BLaER1 (cell line): ENCODE data around the gene FOXO6.

Source experiments
- H3K27ac ChIP-seq: shearing (Covaris generic); formaldehyde crosslinking; 2 replicates; pipeline ENCODE4 v1.8.1; 2022
- H3K27me3 ChIP-seq: shearing (Covaris generic); formaldehyde crosslinking; 2 replicates; pipeline ENCODE4 v1.8.1; 2022
- H3K36me3 ChIP-seq: shearing (Covaris generic); formaldehyde crosslinking; 2 replicates; pipeline ENCODE4 v1.8.1; 2022
- H3K4me1 ChIP-seq: shearing (Covaris generic); formaldehyde crosslinking; 2 replicates; pipeline ENCODE4 v1.8.1; 2022
- H3K4me2 ChIP-seq: shearing (Covaris generic); formaldehyde crosslinking; 2 replicates; pipeline ENCODE4 v1.8.1; 2022
- H3K4me3 ChIP-seq: shearing (Covaris generic); formaldehyde crosslinking; 2 replicates; pipeline ENCODE4 v1.8.1; 2022
- H3K9ac ChIP-seq: shearing (Covaris generic); formaldehyde crosslinking; 2 replicates; pipeline ENCODE4 v1.8.1; 2022
- H3K9me3 ChIP-seq: shearing (Covaris generic); formaldehyde crosslinking; 2 replicates; pipeline ENCODE4 v1.8.1; 2022
- H4K20me1 ChIP-seq: shearing (Covaris generic); formaldehyde crosslinking; 2 replicates; pipeline ENCODE4 v1.8.1; 2022
- Cebpa-rat ChIP-seq: shearing (Covaris generic); IDR thresholded peaks from 2 replicates; pipeline ENCODE4 v1.8.1; 2022

Gene FOXO6

GRCh38 chr1:41389009-41389408 lies 27.8 kb downstream of the FOXO6 start:
- Histone ChIP-seq H3K4me1 (peaks cover 56% of the 10 kb centered on the region), H3K36me3 (no peaks in the 10 kb centered on the region), H3K27me3 (peaks cover 36% of the 10 kb centered on the region), H3K4me3 (no peak overlapping the region), H3K9me3 (no peaks in the 10 kb centered on the region), H4K20me1 (peaks cover 23% of the 10 kb centered on the region), H3K4me2 (no peak overlapping the region), H3K9ac (no peak overlapping the region), H3K27ac (no peak overlapping the region)
- TF ChIP-seq Cebpa-rat, result no peak

- Histone ChIP-seq H3K4me3 (no peak overlapping the region), H3K27ac (no peak overlapping the region), H3K36me3 (no peaks in the 10 kb centered on the region), H3K4me1 (peaks cover 66% of the 10 kb centered on the region), H3K9ac (no peak overlapping the region), H3K4me2 (no peak overlapping the region), H3K9me3 (no peaks in the 10 kb centered on the region), H3K27me3 (peaks cover 25% of the 10 kb centered on the region), H4K20me1 (peaks cover 11% of the 10 kb centered on the region; the same call in 1 of the 2 replicates)
- TF ChIP-seq Cebpa-rat, result no peak
Observed at GRCh38 chr1:41390166-41390565, 28.9 kb downstream of the FOXO6 start.

- Histone ChIP-seq H3K27me3 (peaks cover 21% of the 10 kb centered on the region), H4K20me1 (peaks cover 7% of the 10 kb centered on the region; the same call in 1 of the 2 replicates), H3K4me3 (no peak overlapping the region), H3K9me3 (no peaks in the 10 kb centered on the region), H3K9ac (no peak overlapping the region), H3K4me1 (peaks cover 70% of the 10 kb centered on the region), H3K27ac (no peak overlapping the region), H3K36me3 (no peaks in the 10 kb centered on the region), H3K4me2 (peak overlapping the region; percentile 80; the same call in 1 of the 2 replicates)
- no peak for TF ChIP-seq Cebpa-rat
Observed at GRCh38 chr1:41390573-41390972, 29.3 kb downstream of the FOXO6 start.

- Histone ChIP-seq H3K4me2 (peak overlapping the region; percentile 80), H3K4me3 (no peak overlapping the region), H3K4me1 (peaks cover 84% of the 10 kb centered on the region), H3K36me3 (no peaks in the 10 kb centered on the region), H3K27ac (peak overlapping the region; percentile 65), H3K9ac (0 out of 2 replicates have a peak overlapping the region, but pooled peaks have one; percentile 10), H3K9me3 (no peaks in the 10 kb centered on the region), H3K27me3 (peaks cover 7% of the 10 kb centered on the region; the same call in 1 of the 2 replicates), H4K20me1 (no peaks in the 10 kb centered on the region; the same call in 1 of the 2 replicates)
- TF ChIP-seq Cebpa-rat, result no peak
Observed at GRCh38 chr1:41391834-41392527, 30.7 kb downstream of the FOXO6 start.

- peaks cover 85% of the 10 kb centered on the region for H3K4me1 ChIP-seq
- no peak overlapping the region for H3K4me3 ChIP-seq
- peak overlapping the region; percentile 45; the same call in 1 of the 2 replicates for H3K27ac ChIP-seq
- peaks cover 2% of the 10 kb centered on the region; the same call in 1 of the 2 replicates for H3K27me3 ChIP-seq
- H3K4me2 ChIP-seq, result peak overlapping the region; percentile 80
- H3K9ac ChIP-seq, result no peak overlapping the region
- no peaks in the 10 kb centered on the region for H3K9me3 ChIP-seq
- no peaks in the 10 kb centered on the region for H4K20me1 ChIP-seq
- no peak for TF ChIP-seq Cebpa-rat
- no peaks in the 10 kb centered on the region for H3K36me3 ChIP-seq
Observed at GRCh38 chr1:41392528-41392924, 31.3 kb downstream of the FOXO6 start.

GRCh38 chr1:41393716-41394368 lies 32.6 kb downstream of the FOXO6 start:
- no peak for TF ChIP-seq Cebpa-rat
- H3K27ac ChIP-seq, result peak overlapping the region; percentile 70
- H3K4me3 ChIP-seq, result no peak overlapping the region
- H3K36me3 ChIP-seq, result no peaks in the 10 kb centered on the region
- peak overlapping the region; percentile 80 for H3K4me2 ChIP-seq
- peaks cover 89% of the 10 kb centered on the region for H3K4me1 ChIP-seq
- peak overlapping the region; percentile 60 for H3K9ac ChIP-seq
- H3K27me3 ChIP-seq, result no peaks in the 10 kb centered on the region
- no peaks in the 10 kb centered on the region for H4K20me1 ChIP-seq
- no peaks in the 10 kb centered on the region for H3K9me3 ChIP-seq

- no peak for TF ChIP-seq Cebpa-rat
- Histone ChIP-seq H3K9ac (peak overlapping the region; percentile 60), H4K20me1 (no peaks in the 10 kb centered on the region), H3K27me3 (no peaks in the 10 kb centered on the region), H3K9me3 (no peaks in the 10 kb centered on the region), H3K36me3 (no peaks in the 10 kb centered on the region), H3K4me1 (peaks cover 89% of the 10 kb centered on the region), H3K27ac (peak overlapping the region; percentile 70), H3K4me3 (0 out of 2 replicates have a peak overlapping the region, but pooled peaks have one; percentile 36), H3K4me2 (peak overlapping the region; percentile 80)
Observed at GRCh38 chr1:41394369-41394744, 33.1 kb downstream of the FOXO6 start.

GRCh38 chr1:41394959-41395956 lies 34.0 kb downstream of the FOXO6 start:
- Histone ChIP-seq H3K9ac (peak overlapping the region; percentile 60), H3K4me3 (peak overlapping the region; percentile 36; the same call in 1 of the 2 replicates)

GRCh38 chr1:41396084-41396483 lies 34.9 kb downstream of the FOXO6 start:
- H3K4me1 ChIP-seq, result peaks cover 92% of the 10 kb centered on the region

More at GRCh38 chr1:41394959-41395956, 34.0 kb downstream of the FOXO6 start:
- H3K9me3 ChIP-seq, result 0 out of 2 replicates have a peak, but pooled peaks cover 3% of the 10 kb centered on the region
- no peaks in the 10 kb centered on the region for H4K20me1 ChIP-seq
- peak overlapping the region; percentile 70 for H3K27ac ChIP-seq
- H3K27me3 ChIP-seq, result no peaks in the 10 kb centered on the region
- H3K4me1 ChIP-seq, result peaks cover 97% of the 10 kb centered on the region
- peak overlapping the region; percentile 80 for H3K4me2 ChIP-seq
- no peaks in the 10 kb centered on the region for H3K36me3 ChIP-seq
- TF ChIP-seq Cebpa-rat, result no peak

More at GRCh38 chr1:41396084-41396483, 34.9 kb downstream of the FOXO6 start:
- peak overlapping the region; percentile 80 for H3K4me2 ChIP-seq
- no peaks in the 10 kb centered on the region for H3K27me3 ChIP-seq
- H4K20me1 ChIP-seq, result no peaks in the 10 kb centered on the region
- peak overlapping the region; percentile 17; the same call in 1 of the 2 replicates for H3K9ac ChIP-seq
- H3K4me3 ChIP-seq, result no peak overlapping the region
- peaks cover 11% of the 10 kb centered on the region for H3K9me3 ChIP-seq
- TF ChIP-seq Cebpa-rat, result no peak
- H3K27ac ChIP-seq, result peak overlapping the region; percentile 70
- no peaks in the 10 kb centered on the region for H3K36me3 ChIP-seq
